Fibroblast of mammary gland (primary cell): ENCODE data around the gene PLEKHJ1.
"Not testable (repeated sequence)": the region's sequence is repeated elsewhere in the genome, so short reads cannot be mapped to it uniquely, and the experiment has no call there.

ENCODE experiments used
- DNase-seq: peaks from one replicate; pipeline ENCODE4 v3.0.0-alpha.2; 2010; ENCODE audit warnings: low read depth
- H3K4me3 ChIP-seq: 2 replicates; pipeline ENCODE4 v1.5.1; 2011; ENCODE audit warnings: low read depth, mild to moderate bottlenecking, low read length, moderate library complexity; ENCODE audit not compliant: control insufficient read depth
- TF ChIP-seq, protein P1 (sequence below): conservative IDR thresholded peaks from 2 replicates; pipeline ENCODE4 v1.5.1; 2011; ENCODE audit warnings: low read depth, low read length, inconsistent platforms; ENCODE audit not compliant: control insufficient read depth, insufficient read depth

PLEKHJ1 gene

DNA sequence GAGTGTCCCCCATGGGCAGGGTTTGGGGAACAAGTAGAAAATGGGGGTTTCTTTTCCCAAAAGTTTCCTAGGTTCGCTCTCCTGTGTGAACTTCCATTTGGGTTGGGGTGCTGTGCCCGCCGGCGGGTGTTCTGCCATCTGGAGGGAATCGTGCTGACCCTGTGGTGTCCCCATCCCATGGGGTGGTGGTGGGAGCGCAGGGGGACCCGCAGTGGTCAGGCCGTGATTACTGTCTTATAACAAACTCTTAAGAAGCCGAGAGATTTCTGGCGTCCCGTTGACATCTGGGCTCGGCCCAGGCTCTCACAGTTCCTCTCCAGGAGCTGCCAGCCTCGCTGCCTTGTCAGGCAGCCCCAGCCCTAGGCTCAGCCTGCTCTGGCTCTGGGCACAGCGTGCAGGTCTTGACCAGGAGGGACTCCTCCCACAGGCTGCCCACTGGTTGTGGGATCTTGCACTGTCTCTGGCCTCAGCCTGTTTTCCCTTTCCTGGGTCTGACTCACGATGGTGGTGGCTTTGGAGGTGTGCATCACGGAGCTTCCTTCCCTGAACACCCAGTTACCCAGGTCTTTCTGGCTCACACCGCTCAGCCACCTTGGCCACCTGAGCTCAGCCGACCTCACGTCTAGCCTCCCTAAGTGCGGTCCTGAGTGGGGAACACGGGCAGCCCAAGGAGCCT, 34.5 kb downstream of the PLEKHJ1 start:
- peak; percentile 24 for DNase-seq
- TF ChIP-seq, protein P1, sequence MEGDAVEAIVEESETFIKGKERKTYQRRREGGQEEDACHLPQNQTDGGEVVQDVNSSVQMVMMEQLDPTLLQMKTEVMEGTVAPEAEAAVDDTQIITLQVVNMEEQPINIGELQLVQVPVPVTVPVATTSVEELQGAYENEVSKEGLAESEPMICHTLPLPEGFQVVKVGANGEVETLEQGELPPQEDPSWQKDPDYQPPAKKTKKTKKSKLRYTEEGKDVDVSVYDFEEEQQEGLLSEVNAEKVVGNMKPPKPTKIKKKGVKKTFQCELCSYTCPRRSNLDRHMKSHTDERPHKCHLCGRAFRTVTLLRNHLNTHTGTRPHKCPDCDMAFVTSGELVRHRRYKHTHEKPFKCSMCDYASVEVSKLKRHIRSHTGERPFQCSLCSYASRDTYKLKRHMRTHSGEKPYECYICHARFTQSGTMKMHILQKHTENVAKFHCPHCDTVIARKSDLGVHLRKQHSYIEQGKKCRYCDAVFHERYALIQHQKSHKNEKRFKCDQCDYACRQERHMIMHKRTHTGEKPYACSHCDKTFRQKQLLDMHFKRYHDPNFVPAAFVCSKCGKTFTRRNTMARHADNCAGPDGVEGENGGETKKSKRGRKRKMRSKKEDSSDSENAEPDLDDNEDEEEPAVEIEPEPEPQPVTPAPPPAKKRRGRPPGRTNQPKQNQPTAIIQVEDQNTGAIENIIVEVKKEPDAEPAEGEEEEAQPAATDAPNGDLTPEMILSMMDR = no peak
- no peak overlapping the region for H3K4me3 ChIP-seq

DNA sequence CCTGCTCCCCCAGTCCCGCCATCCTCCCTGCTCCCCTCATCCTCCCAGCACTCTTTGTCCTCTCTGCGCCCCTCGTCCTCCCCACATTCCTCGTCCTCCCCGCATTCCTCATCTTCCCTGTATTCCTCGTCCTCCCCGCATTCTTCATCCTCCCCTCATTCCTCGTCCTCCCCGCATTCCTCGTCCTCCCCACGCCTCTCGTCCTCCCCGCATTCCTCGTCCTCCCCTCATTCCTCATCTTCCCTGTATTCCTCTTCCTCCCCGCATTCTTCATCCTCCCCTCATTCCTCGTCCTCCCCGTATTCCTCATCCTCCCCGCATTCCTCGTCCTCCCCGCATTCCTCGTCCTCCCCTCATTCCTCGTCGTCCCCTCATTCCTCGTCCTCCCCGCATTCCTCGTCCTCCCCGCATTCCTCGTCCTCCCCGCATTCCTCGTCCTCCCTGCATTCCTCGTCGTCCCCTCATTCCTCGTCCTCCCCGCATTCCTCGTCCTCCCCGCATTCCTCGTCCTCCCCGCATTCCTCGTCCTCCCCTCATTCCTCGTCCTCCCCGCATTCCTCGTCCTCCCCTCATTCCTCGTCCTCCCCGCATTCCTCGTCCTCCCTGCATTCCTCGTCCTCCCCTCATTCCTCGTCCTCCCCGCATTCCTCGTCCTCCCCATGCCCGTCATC, 35.4 kb downstream of the PLEKHJ1 start:
- not testable (repeated sequence) for DNase-seq, H3K4me3 ChIP-seq

DNA sequence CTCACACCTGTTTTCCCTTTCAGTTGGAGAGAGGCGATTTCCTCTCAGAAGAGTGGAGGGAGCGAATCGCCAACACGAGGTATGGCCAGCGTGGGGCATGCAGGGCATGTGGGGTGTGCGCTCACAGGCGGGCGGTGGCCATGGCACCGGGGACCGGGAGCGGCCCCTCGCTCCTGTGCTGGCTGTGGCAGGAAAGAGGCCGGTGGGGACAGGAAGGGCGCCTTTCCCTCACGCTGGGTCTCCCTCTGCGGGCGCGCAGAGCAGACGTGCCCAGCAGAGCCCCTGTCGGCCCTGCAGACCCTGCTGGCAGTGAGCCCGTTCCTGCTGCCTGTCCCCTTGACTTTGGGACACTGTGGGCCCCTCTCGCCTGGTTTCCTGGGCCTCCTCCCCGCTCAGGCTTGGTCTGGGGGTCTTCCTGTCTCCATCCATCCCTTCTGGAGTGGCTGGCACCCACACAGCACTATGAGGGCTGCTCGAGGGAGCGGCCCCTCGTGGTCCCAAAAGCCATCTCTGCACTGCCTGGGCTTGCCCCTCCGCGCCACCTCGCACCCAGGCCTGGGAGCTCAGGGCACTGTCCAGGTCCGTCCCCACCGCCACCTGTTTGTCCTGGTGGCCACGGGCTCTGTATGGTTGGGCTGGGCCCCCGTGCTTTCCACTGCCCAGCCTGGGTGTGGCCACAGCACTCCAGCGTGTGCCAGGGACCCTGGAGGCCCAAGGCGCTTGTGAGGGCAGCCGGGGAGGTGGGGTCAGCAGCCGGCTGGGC, 36.1 kb downstream of the PLEKHJ1 start:
- TF ChIP-seq, protein P1 = no peak
- DNase-seq = no peak
- no peak overlapping the region for H3K4me3 ChIP-seq

DNA sequence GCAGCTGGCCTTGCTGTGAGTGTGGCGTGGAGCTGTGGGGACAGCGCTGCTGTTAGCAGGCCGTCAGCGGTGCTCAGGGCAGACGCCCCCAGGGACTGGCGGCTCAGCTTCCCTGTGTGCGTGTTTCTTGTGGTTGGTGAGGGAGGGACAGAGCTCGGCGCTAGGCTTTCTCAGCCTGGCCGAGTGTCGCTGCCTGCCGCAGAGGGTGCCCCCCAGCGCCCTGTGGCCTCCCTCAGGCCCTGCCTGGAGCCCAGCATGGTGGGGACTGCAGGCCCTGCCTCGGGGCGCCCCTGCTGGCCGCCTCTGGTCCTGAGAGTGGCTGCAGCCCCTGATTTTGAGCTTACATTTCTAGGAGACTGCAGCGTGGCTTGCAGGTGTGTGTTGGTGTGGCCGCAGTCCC, 36.9 kb downstream of the PLEKHJ1 start:
- DNase-seq = no peak
- TF ChIP-seq, protein P1 = no peak
- no peak overlapping the region for H3K4me3 ChIP-seq

DNA sequence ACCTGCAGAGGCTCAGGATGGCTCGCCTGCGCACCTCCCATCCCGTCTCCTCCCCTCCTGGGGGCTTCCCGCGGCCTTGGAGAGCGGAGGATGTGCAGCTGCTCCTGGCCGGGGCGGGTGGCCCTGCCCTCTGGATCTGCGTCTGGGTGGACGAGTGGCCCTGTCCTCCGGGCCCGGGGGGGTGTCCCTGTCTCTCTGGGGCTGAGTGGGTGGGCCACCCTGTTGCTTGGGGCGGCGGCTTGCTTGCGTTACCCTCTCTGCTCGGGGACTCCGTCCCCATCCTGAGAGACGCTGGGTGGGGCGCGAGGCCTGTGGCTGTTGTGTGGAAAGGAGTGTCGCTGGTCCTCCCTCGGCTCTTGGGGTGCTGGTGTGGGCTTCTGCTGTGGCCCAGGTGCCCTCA, 37.8 kb downstream of the PLEKHJ1 start:
- TF ChIP-seq, protein P1 = no peak
- H3K4me3 ChIP-seq = no peak overlapping the region
- no peak for DNase-seq

DNA sequence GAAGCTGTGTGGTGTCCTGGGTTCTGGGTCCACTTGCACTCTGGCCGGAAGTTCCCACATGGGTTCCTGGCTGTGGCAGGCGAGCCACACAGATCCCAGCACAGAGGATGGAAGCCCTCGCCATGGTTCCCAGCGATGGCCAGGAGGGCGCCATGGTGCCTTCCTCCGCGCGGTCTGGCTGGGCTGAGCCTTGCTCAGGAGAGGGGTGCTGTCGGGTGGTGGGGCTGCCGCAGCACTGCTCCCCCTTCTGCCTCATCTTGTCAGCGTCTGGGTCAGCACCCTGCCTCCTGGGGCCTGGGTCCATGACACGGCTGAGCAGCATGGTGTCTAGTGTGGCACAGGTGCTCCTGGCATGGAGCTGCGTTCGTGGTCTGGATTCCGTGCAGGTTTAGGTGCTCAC, 38.9 kb downstream of the PLEKHJ1 start:
- TF ChIP-seq, protein P1 = no peak
- DNase-seq = no peak
- H3K4me3 ChIP-seq = no peak overlapping the region

DNA sequence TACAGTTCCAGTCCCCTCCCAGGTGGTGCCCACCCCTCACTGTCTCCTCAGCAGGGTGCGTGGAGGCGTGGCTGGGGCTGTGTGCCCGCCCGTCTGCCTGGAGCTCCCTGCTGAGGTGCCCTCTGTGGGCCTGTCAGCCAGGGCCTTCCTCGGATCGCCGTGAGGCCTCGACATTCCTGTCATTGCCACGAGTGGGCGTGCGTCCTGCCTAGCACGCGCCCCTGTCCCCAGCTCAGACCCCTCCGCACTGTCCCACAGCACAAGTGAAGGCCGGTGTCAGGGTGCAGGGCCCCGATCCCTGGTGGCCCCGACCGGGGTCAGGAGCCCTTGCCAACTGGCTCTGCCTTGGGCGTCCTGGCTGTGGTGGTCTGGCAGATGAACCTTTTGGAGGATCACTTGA, 40.2 kb downstream of the PLEKHJ1 start:
- TF ChIP-seq, protein P1 = no peak
- no peak for DNase-seq

More for the DNA sequence above, 40.2 kb downstream of the PLEKHJ1 start:
- no peak overlapping the region for H3K4me3 ChIP-seq
